Measurements from ENCODE around the gene NAPB. TPM values are rescaled to one million over a fixed set of nuclear protein-coding genes. Genes with fewer than 3 reads are reported as not detected.

NAPB gene
- total and polyA plus RNA-seq, 2 of the 8 experiments (the other 6 are each of a cell fraction or from before 2014, with no cell fraction given), result 6.2 to 12.3 TPM

- H3K9ac ChIP-seq (replicated peaks in 1 of 4; ENCODE audit: extremely low read depth in 1 of 4, low read depth in 3 of 4, low read length in 3 of 4), result no peak overlapping the region
- no peak for DNase-seq (ENCODE audit: low read depth in 1 of 2, low spot score in 2 of 2)
- H3K18ac ChIP-seq (ENCODE audit: extremely low read depth, low read length), result no peak overlapping the region
- H3K23ac ChIP-seq (ENCODE audit: insufficient read length), result no peak overlapping the region
- no peak overlapping the region for H2BK12ac ChIP-seq (ENCODE audit: low read depth, low read length)
- H3K9me3 ChIP-seq (ENCODE audit: insufficient read depth in 2 of 2, low read depth in 1 of 2, low read length in 1 of 2), result no peaks in the 10 kb centered on the region
- H3K79me1 ChIP-seq (ENCODE audit: low read depth, low read length), result no peaks in the 10 kb centered on the region; the same call in 1 of the 2 replicates
- no peak overlapping the region for H3K14ac ChIP-seq (ENCODE audit: insufficient read length)
- H3K56ac ChIP-seq (replicated peaks; ENCODE audit: insufficient read length, low read depth, low read length), result no peak overlapping the region
- peaks cover 2 to 8% of the 10 kb centered on the region in 2 experiments for H4K20me1 ChIP-seq (replicated peaks in 1 of 2; ENCODE audit: control insufficient read depth in 1 of 2, insufficient read depth in 2 of 2, low read length in 2 of 2)
- no peak overlapping the region for H2AFZ ChIP-seq (ENCODE audit: low read length)
- 90% methylated on average over 5 of the region's 5 CpGs; no CpG with 5 or more reads in 1 of the 2 experiments for WGBS, 2 experiments (ENCODE audit: extremely low coverage in 1 of 2, insufficient coverage in 1 of 2, insufficient read length in 1 of 2, insufficient replicate concordance in 2 of 2, low coverage in 1 of 2, low lambda C conversion rate in 2 of 2, missing lambda C conversion rate in 1 of 2)
- H3K4me1 ChIP-seq (replicated peaks in 1 of 4; ENCODE audit: control insufficient read depth in 3 of 4, insufficient read depth in 4 of 4, low read length in 3 of 4), result no peaks in the 10 kb centered on the region
- no peak overlapping the region for H3K4me3 ChIP-seq (ENCODE audit: extremely low read depth in 1 of 4, insufficient read depth in 2 of 4, low read depth in 3 of 4, low read length in 4 of 4)
- H3K27me3 ChIP-seq (replicated peaks in 1 of 4; ENCODE audit: control insufficient read depth in 3 of 4, extremely low read depth in 1 of 4, insufficient read depth in 3 of 4, low read length in 3 of 4), result no peaks in the 10 kb centered on the region; a peak in 1 of 7 replicates
- no peak overlapping the region for H2AK5ac ChIP-seq (ENCODE audit: low read depth, low read length)
- no peak overlapping the region for H2BK120ac ChIP-seq (replicated peaks; ENCODE audit: low read depth, low read length)
- H4K91ac ChIP-seq (replicated peaks; ENCODE audit: insufficient read length, low read length), result no peak overlapping the region
- no peak overlapping the region for H3K4me2 ChIP-seq (ENCODE audit: insufficient read depth in 1 of 2, low read depth in 2 of 2, low read length in 2 of 2)
- no peak overlapping the region for H2BK20ac ChIP-seq (ENCODE audit: low read length)
- no peak overlapping the region for H4K5ac ChIP-seq (ENCODE audit: insufficient read length, low read depth, low read length)
- H3K23me2 ChIP-seq (ENCODE audit: low read depth, low read length), result no peaks in the 10 kb centered on the region
- CTCF ChIA-PET (ENCODE audit: partially characterized antibody), result interaction anchor here (0.8 to 1.5 kb wide), 4 partner anchors 8 to 682 kb away, joined by 3 to 4 read pairs (median 3); no protein-coding TSS in a partner anchor
- no peak overlapping the region for H3K27ac ChIP-seq (ENCODE audit: low read depth, low read length)
- no peak overlapping the region for H2BK15ac ChIP-seq (ENCODE audit: low read length)
- H2BK5ac ChIP-seq (ENCODE audit: low read depth, low read length), result no peak overlapping the region
- POLR2A ChIA-PET (ENCODE audit: partially characterized antibody), result interaction anchor here (0.8 kb wide), 1 partner anchor 16 kb away, joined by 4 read pairs; no protein-coding TSS in a partner anchor
- no peak for FAIRE-seq
- H3K4ac ChIP-seq (replicated peaks; ENCODE audit: insufficient read length, low read depth, low read length), result no peak overlapping the region
- no peaks in the 10 kb centered on the region for H3K79me2 ChIP-seq (ENCODE audit: control insufficient read depth in 1 of 2, insufficient read depth in 2 of 2, low read length in 2 of 2)
- peaks cover 17 to 69% (median 43%) of the 10 kb centered on the region in 4 experiments for H3K36me3 ChIP-seq (ENCODE audit: control insufficient read depth in 2 of 4, insufficient read depth in 4 of 4, low read length in 3 of 4)
- H4K8ac ChIP-seq (ENCODE audit: extremely low read depth, insufficient read depth, low read length), result no peak overlapping the region
- TF ChIP-seq CBX5 (IDR thresholded peaks at IDR 0.05; ENCODE audit: low read depth, low read length) (no peak), CHD1 (IDR thresholded peaks at IDR 0.05; ENCODE audit: low read depth, low read length) (no peak), CTBP2 (IDR thresholded peaks at IDR 0.05; ENCODE audit: borderline replicate concordance, insufficient read depth, insufficient read length, low read length) (no peak), RBBP5 (IDR thresholded peaks at IDR 0.05; ENCODE audit: borderline replicate concordance, low read depth, low read length) (no peak), TBP (IDR thresholded peaks at IDR 0.05; ENCODE audit: low read depth, low read length) (no peak), POLR2AphosphoS5 (IDR thresholded peaks at IDR 0.05; ENCODE audit: low read depth, low read length) (no peak), CBX8 (IDR thresholded peaks at IDR 0.05; ENCODE audit: borderline replicate concordance, low read depth, low read length) (no peak), CEBPB (IDR thresholded peaks at IDR 0.05; ENCODE audit: low read depth, low read length) (no peak), GABPA (IDR thresholded peaks at IDR 0.05; ENCODE audit: borderline replicate concordance, insufficient read depth, low read length) (no peak), RNF2 (IDR thresholded peaks at IDR 0.05; ENCODE audit: borderline replicate concordance, low read depth, low read length, missing control alignments, poor library complexity, severe bottlenecking) (no peak), PHF8 (conservative IDR thresholded peaks at IDR 0.05; ENCODE audit: low read depth, low read length) (no peak), RAD21 (IDR thresholded peaks at IDR 0.05 in 1 of 2, conservative IDR thresholded peaks at IDR 0.05 in 1 of 2; ENCODE audit: low read depth in 2 of 2, low read length in 2 of 2) (no peak)
- TF ChIP-seq, protein P1, sequence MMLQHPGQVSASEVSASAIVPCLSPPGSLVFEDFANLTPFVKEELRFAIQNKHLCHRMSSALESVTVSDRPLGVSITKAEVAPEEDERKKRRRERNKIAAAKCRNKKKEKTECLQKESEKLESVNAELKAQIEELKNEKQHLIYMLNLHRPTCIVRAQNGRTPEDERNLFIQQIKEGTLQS (IDR thresholded peaks at IDR 0.05; ENCODE audit: insufficient read depth, low read depth, low read length), result no peak
Observed at GRCh38 chr20:23374441-23374840, 46.8 kb downstream of the NAPB start.
